Measurements from ENCODE around the gene HDGFL2. TPM values are rescaled to one million over a fixed set of nuclear protein-coding genes. Genes with fewer than 3 reads are reported as not detected.

HDGFL2 gene
- total RNA-seq, 1 donor from 2014 or later, result 35.0 TPM

- Histone ChIP-seq H3K27me3 (ENCODE audit: control insufficient read depth, insufficient read depth, low read length) (no peaks in the 10 kb centered on the region), H3K4me3 (ENCODE audit: low read depth, low read length) (peak overlapping the region; percentile 78), H3K36me3 (ENCODE audit: control insufficient read depth, insufficient read depth, low read length) (peaks cover 14% of the 10 kb centered on the region)
- FAIRE-seq (no peak), DNase-seq (ENCODE audit: low read depth) (no peak)
- TF ChIP-seq CTCF (IDR thresholded peaks at IDR 0.05; ENCODE audit: insufficient read depth, low read length, severe bottlenecking), result no peak
Observed at GRCh38 chr19:4473763-4474513, 1.8 kb downstream of the HDGFL2 start.

DNA sequence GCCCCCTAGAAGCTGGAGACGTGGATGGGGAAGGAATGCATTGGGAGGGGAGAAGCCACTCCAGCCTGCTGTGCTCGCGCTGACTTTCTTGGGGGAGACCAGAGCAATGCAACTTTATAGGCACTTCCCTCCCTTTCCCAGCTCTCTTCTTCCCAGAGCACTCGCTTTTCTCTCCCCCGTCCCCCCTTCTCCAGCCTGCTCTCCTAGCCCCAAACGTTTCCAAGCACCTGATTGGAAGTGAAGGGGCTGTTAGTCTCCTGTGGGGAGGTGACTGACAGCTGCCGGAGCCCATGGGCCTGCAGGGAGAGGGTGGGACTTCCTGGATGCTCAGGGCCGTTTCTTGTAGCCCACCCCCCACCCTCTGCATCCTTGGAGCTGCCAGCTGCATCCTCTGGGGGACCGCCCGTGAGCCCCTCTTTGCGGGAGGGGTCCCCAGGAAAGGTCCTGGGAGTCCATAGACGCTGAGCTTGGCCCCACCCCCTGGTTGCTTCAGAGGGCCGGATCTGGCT is 2.5 kb downstream of the HDGFL2 start:
- H3K4me3 ChIP-seq (ENCODE audit: low read depth, low read length), result peak overlapping the region; percentile 27
- no peaks in the 10 kb centered on the region for H3K27me3 ChIP-seq (ENCODE audit: control insufficient read depth, insufficient read depth, low read length)
- DNase-seq (ENCODE audit: low read depth), result peak; percentile 48
- no peak for TF ChIP-seq CTCF (IDR thresholded peaks at IDR 0.05; ENCODE audit: insufficient read depth, low read length, severe bottlenecking)
- H3K36me3 ChIP-seq (ENCODE audit: control insufficient read depth, insufficient read depth, low read length), result peaks cover 14% of the 10 kb centered on the region
- no peak for FAIRE-seq

DNA sequence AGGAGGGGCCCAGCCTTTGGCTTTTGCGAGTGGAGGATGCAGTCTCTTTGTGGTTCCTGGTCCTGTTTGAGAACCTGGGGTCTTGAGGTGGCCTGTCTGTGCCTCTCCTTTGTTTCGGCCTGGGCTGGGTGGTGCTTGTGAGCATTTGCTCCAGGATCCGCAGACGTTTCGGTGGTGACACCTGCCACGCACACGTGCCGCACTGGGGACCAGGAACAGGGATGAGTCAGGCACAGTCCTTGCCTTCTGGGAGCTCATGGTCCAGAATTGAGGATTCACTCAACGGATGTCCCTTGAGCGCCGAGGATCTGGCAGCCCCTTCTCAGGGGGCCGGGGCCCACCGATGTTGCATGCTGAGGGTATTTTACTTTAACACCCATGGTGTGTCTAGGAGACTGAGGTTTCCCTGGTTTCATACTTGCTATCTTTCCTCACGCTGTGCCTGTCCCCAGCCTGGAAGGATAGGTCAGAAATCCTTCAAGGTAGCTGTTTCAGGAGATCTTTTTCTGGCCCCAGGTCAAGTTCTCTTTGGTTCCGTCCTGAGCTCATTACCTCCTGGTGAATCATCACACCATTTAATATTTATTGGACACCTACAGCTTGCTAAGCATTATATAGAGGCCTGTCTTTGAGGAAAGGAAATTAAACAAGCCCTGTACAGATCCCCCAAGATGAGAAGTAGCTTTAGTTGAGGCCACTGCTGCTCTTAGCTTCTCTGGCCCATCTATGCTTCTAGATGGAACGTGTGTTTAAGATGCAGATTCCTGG is 5.1 kb downstream of the HDGFL2 start:
- no peak for FAIRE-seq
- Histone ChIP-seq H3K36me3 (ENCODE audit: control insufficient read depth, insufficient read depth, low read length) (peaks cover 16% of the 10 kb centered on the region), H3K4me3 (ENCODE audit: low read depth, low read length) (no peak overlapping the region), H3K27me3 (ENCODE audit: control insufficient read depth, insufficient read depth, low read length) (no peaks in the 10 kb centered on the region)
- no peak for TF ChIP-seq CTCF (IDR thresholded peaks at IDR 0.05; ENCODE audit: insufficient read depth, low read length, severe bottlenecking)
- no peak for DNase-seq (ENCODE audit: low read depth)

DNA sequence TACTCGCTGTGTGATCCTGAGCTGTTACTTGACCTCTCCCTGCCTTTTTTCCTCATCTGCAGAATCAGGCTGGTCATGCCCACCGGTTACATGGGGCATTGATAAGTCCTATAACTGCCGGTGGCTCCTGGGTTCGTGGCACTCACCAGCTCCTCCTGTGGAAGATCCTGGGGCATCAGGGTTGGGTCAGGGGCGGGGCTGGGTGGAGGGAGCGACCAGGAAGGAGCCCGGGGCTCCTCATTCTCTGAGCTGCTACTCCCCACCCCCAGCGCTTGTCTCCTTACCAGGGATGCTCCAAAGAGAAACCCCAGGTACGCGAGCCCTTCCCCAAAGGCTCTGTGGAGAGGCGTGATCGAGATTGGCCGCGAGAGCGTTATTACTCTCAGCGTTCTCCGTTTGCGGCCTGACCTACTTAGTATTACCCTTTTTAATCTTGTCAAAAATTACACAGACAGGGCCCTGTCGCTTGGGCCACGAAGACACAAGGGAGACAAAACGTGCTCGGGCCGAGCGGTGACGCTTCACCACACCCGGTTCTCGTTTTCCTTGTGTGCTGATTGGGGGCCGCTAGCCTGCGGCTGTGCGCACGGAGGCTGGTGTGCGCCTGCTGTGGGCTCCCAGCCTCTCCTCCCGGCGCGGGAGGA is 10.7 kb downstream of the HDGFL2 start:
- Histone ChIP-seq H3K4me3 (ENCODE audit: low read depth, low read length) (no peak overlapping the region), H3K27me3 (ENCODE audit: control insufficient read depth, insufficient read depth, low read length) (no peaks in the 10 kb centered on the region), H3K36me3 (ENCODE audit: control insufficient read depth, insufficient read depth, low read length) (peaks cover 10% of the 10 kb centered on the region)
- no peak for TF ChIP-seq CTCF (IDR thresholded peaks at IDR 0.05; ENCODE audit: insufficient read depth, low read length, severe bottlenecking)
- no peak for DNase-seq (ENCODE audit: low read depth)
- FAIRE-seq, result no peak

- Histone ChIP-seq H3K36me3 (ENCODE audit: control insufficient read depth, insufficient read depth, low read length) (peaks cover 9% of the 10 kb centered on the region), H3K4me3 (ENCODE audit: low read depth, low read length) (no peak overlapping the region), H3K27me3 (ENCODE audit: control insufficient read depth, insufficient read depth, low read length) (no peaks in the 10 kb centered on the region)
- no peak for TF ChIP-seq CTCF (IDR thresholded peaks at IDR 0.05; ENCODE audit: insufficient read depth, low read length, severe bottlenecking)
- DNase-seq (ENCODE audit: low read depth) (no peak), FAIRE-seq (no peak)
Observed at GRCh38 chr19:4483385-4483784, 11.3 kb downstream of the HDGFL2 start.
